GM12878 (cell line): ENCODE measurements around the gene SANBR.

ENCODE experiments used
- CTCF ChIP-seq, 3 experiments: IDR thresholded peaks in 2 of 3; conservative IDR thresholded peaks in 1 of 3; 2 replicates each; pipeline ENCODE4 v1.5.1; 2011; ENCODE audit warnings: low read depth in 3 of 3, low read length in 3 of 3, mild to moderate bottlenecking in 3 of 3, control low read depth in 2 of 3, moderate library complexity in 2 of 3, inconsistent platforms in 1 of 3, mixed read lengths in 1 of 3; ENCODE audit not compliant: control insufficient read depth in 2 of 3, insufficient read depth in 1 of 3; ENCODE audit errors: extremely low read depth in 1 of 3
- HDAC6 ChIP-seq: fragments of 200-600 bp; sonication (generic); IDR thresholded peaks from one replicate; pipeline ENCODE4 v1.8.0; 2017; ENCODE audit warnings: antibody characterized with exemption; ENCODE audit not compliant: unreplicated experiment
- KDM1A ChIP-seq: fragments of 200-600 bp; sonication (generic); IDR thresholded peaks from 2 replicates; pipeline ENCODE4 v1.6.1; 2016; ENCODE audit warnings: borderline replicate concordance
- MAX ChIP-seq: IDR thresholded peaks from 2 replicates; pipeline ENCODE4 v1.6.1; 2012; ENCODE audit warnings: low read depth, low read length, improper control_type of control experiment
- NR2C1 ChIP-seq: fragments of 450-650 bp; IDR thresholded peaks from 2 replicates; pipeline ENCODE4 v1.6.1; 2017; ENCODE audit warnings: antibody characterized with exemption, mild to moderate bottlenecking, moderate library complexity
- PKNOX1 ChIP-seq: fragments of 450-650 bp; IDR thresholded peaks from 2 replicates; pipeline ENCODE4 v1.6.1; 2016; ENCODE audit warnings: mild to moderate bottlenecking
- POLR2A ChIP-seq: IDR thresholded peaks from 2 replicates; pipeline ENCODE4 v1.6.1; 2011; ENCODE audit warnings: low read depth, mild to moderate bottlenecking, low read length
- POLR2AphosphoS5 ChIP-seq: IDR thresholded peaks from 2 replicates; pipeline ENCODE4 v1.6.1; 2011; ENCODE audit warnings: mild to moderate bottlenecking, low read length, inconsistent platforms
- RAD21 ChIP-seq: IDR thresholded peaks from 2 replicates; pipeline ENCODE4 v1.6.1; 2011; ENCODE audit warnings: mild to moderate bottlenecking, low read depth, low read length, moderate library complexity; ENCODE audit not compliant: insufficient read depth
- RELA ChIP-seq: fragments of 450-650 bp; IDR thresholded peaks from 2 replicates; pipeline ENCODE4 v1.8.0; 2014; ENCODE audit warnings: borderline replicate concordance; ENCODE audit not compliant: partially characterized antibody
- SIN3A ChIP-seq: IDR thresholded peaks from 2 replicates; pipeline ENCODE4 v1.6.1; 2012; ENCODE audit warnings: low read depth, low read length, improper control_type of control experiment
- ZNF207 ChIP-seq: fragments of 450-650 bp; IDR thresholded peaks from 2 replicates; pipeline ENCODE4 v1.6.1; 2014; ENCODE audit warnings: antibody characterized with exemption, mild to moderate bottlenecking, borderline replicate concordance

- TF ChIP-seq HDAC6 (no peak), CTCF (IDR thresholded peaks at IDR 0.05 in 2 of 3, conservative IDR thresholded peaks at IDR 0.05 in 1 of 3; ENCODE audit: control insufficient read depth in 2 of 3, extremely low read depth in 1 of 3, insufficient read depth in 1 of 3, low read depth in 3 of 3, low read length in 3 of 3) (no peak), RAD21 (no peak), KDM1A (no peak), PKNOX1 (no peak), NR2C1 (no peak), ZNF207 (no peak), POLR2AphosphoS5 (no peak), MAX (no peak), POLR2A (no peak), RELA (no peak), SIN3A (no peak)
Measured at GRCh38 chr2:61021228-61021660, 44.4 kb upstream of the SANBR start.
